IgD-negative memory B cell (primary cell): ENCODE data around the gene XRCC3. TPM values are rescaled to one million over a fixed set of nuclear protein-coding genes. Genes with fewer than 3 reads are reported as not detected.

Source experiments
- H3K27ac Mint-ChIP-seq, 3 donors: one replicate each; pipeline ENCODE4 v1.8.0; 2020 to 2022; ENCODE audit warnings: mild to moderate bottlenecking in 3 of 3, mixed read lengths in 3 of 3, moderate library complexity in 1 of 3
- H3K27me3 Mint-ChIP-seq: one replicate; pipeline ENCODE4 v1.8.0; 2021; ENCODE audit warnings: mixed read lengths
- H3K36me3 Mint-ChIP-seq: one replicate; pipeline ENCODE4 v1.8.0; 2020; ENCODE audit warnings: mild to moderate bottlenecking, mixed read lengths
- H3K4me1 Mint-ChIP-seq, 3 donors: one replicate each; pipeline ENCODE4 v1.8.0; 2020 to 2022; ENCODE audit warnings: mixed read lengths in 3 of 3, mild to moderate bottlenecking in 1 of 3
- H3K4me3 Mint-ChIP-seq, 4 donors: one replicate each; pipeline ENCODE4 v1.8.0; 2020 to 2022; ENCODE audit warnings: mild to moderate bottlenecking in 4 of 4, mixed read lengths in 4 of 4, moderate library complexity in 3 of 4
- H3K9me3 Mint-ChIP-seq, 3 donors: one replicate each; pipeline ENCODE4 v1.8.0; 2020 to 2021; ENCODE audit warnings: mixed read lengths in 3 of 3, mild to moderate bottlenecking in 1 of 3
- polyA plus RNA-seq: library from polyadenylated mRNA; unstranded; fragments of 300-500 nt; fragmentation: Illumina TruSeq; gene quantifications from one replicate; pipeline ENCODE4 v1.2.3, GENCODE V29; 2021

The XRCC3 gene
- polyA plus RNA-seq, 1 donor from 2014 or later: 5.7 TPM

GRCh38 chr14:103733651-103734050, 18.4 kb upstream of the XRCC3 start:
- no peak overlapping the region for H3K27ac Mint-ChIP-seq
- peaks cover 3% of the 10 kb centered on the region for H3K36me3 Mint-ChIP-seq

GRCh38 chr14:103732868-103733620, 17.8 kb upstream of the XRCC3 start:
- no peaks in the 10 kb centered on the region for H3K9me3 Mint-ChIP-seq
- H3K36me3 Mint-ChIP-seq: peaks cover 5% of the 10 kb centered on the region
- peak overlapping the region in 1 of 3 donors; percentile 40 for H3K27ac Mint-ChIP-seq
- H3K4me1 Mint-ChIP-seq: peaks cover 0 to 3% (median 2%) of the 10 kb centered on the region in 3 donors
- H3K4me3 Mint-ChIP-seq: no peak overlapping the region
- H3K27me3 Mint-ChIP-seq: no peaks in the 10 kb centered on the region

More at GRCh38 chr14:103733651-103734050, 18.4 kb upstream of the XRCC3 start:
- Mint-ChIP-seq H3K9me3 (no peaks in the 10 kb centered on the region), H3K27me3 (no peaks in the 10 kb centered on the region), H3K4me1 (peaks cover 0 to under 1% (median 0%) of the 10 kb centered on the region in 3 donors), H3K4me3 (no peak overlapping the region)

- peaks cover 0 to 3% (median 2%) of the 10 kb centered on the region in 3 donors for H3K4me1 Mint-ChIP-seq
- H3K27me3 Mint-ChIP-seq: no peaks in the 10 kb centered on the region
- H3K36me3 Mint-ChIP-seq: peaks cover 5% of the 10 kb centered on the region
- H3K9me3 Mint-ChIP-seq: no peaks in the 10 kb centered on the region
- H3K4me3 Mint-ChIP-seq: no peak overlapping the region
- H3K27ac Mint-ChIP-seq: no peak overlapping the region
Observed at GRCh38 chr14:103731916-103732867, 16.9 kb upstream of the XRCC3 start.

- Mint-ChIP-seq H3K27me3 (no peaks in the 10 kb centered on the region), H3K4me3 (no peak overlapping the region), H3K9me3 (no peaks in the 10 kb centered on the region), H3K27ac (no peak overlapping the region), H3K4me1 (peaks cover 0 to 3% (median 2%) of the 10 kb centered on the region in 3 donors), H3K36me3 (peaks cover 5% of the 10 kb centered on the region)
Observed at GRCh38 chr14:103731481-103731880, 16.2 kb upstream of the XRCC3 start.

GRCh38 chr14:103730490-103731035, 15.3 kb upstream of the XRCC3 start:
- peaks cover 0 to 3% (median 2%) of the 10 kb centered on the region in 3 donors for H3K4me1 Mint-ChIP-seq
- no peak overlapping the region for H3K27ac Mint-ChIP-seq
- no peaks in the 10 kb centered on the region for H3K9me3 Mint-ChIP-seq
- peaks cover 5% of the 10 kb centered on the region for H3K36me3 Mint-ChIP-seq
- H3K27me3 Mint-ChIP-seq: no peaks in the 10 kb centered on the region
- no peak overlapping the region for H3K4me3 Mint-ChIP-seq

- Mint-ChIP-seq H3K4me3 (peak overlapping the region in 1 of 4 donors; percentile 1), H3K27ac (peak overlapping the region in 1 of 3 donors; percentile 62), H3K36me3 (peaks cover 5% of the 10 kb centered on the region), H3K9me3 (no peaks in the 10 kb centered on the region), H3K4me1 (peaks cover 0 to 3% (median 2%) of the 10 kb centered on the region in 3 donors), H3K27me3 (no peaks in the 10 kb centered on the region)
Observed at GRCh38 chr14:103729496-103730448, 14.5 kb upstream of the XRCC3 start.

GRCh38 chr14:103728721-103729120, 13.5 kb upstream of the XRCC3 start:
- Mint-ChIP-seq H3K27ac (peak overlapping the region in 1 of 3 donors; percentile 62), H3K27me3 (no peaks in the 10 kb centered on the region), H3K4me1 (peaks cover 0 to 3% (median 2%) of the 10 kb centered on the region in 3 donors), H3K4me3 (peak overlapping the region in 1 of 4 donors; percentile 67), H3K9me3 (no peaks in the 10 kb centered on the region), H3K36me3 (peaks cover 5% of the 10 kb centered on the region)

- Mint-ChIP-seq H3K27ac (no peak overlapping the region), H3K4me3 (peak overlapping the region in 1 of 4 donors; percentile 67), H3K36me3 (peaks cover 5% of the 10 kb centered on the region), H3K9me3 (no peaks in the 10 kb centered on the region), H3K4me1 (peaks cover 0 to 3% (median 2%) of the 10 kb centered on the region in 3 donors), H3K27me3 (no peaks in the 10 kb centered on the region)
Observed at GRCh38 chr14:103728141-103728540, 12.9 kb upstream of the XRCC3 start.

- peaks cover 5% of the 10 kb centered on the region for H3K36me3 Mint-ChIP-seq
- no peaks in the 10 kb centered on the region for H3K27me3 Mint-ChIP-seq
- H3K4me3 Mint-ChIP-seq: no peak overlapping the region
- H3K27ac Mint-ChIP-seq: no peak overlapping the region
- H3K9me3 Mint-ChIP-seq: no peaks in the 10 kb centered on the region
- H3K4me1 Mint-ChIP-seq: peaks cover 0 to 3% (median 2%) of the 10 kb centered on the region in 3 donors
Observed at GRCh38 chr14:103727313-103727980, 12.2 kb upstream of the XRCC3 start.

- Mint-ChIP-seq H3K4me1 (peaks cover 0 to 3% (median 2%) of the 10 kb centered on the region in 3 donors), H3K9me3 (no peaks in the 10 kb centered on the region), H3K27ac (no peak overlapping the region), H3K4me3 (no peak overlapping the region), H3K36me3 (peaks cover 5% of the 10 kb centered on the region), H3K27me3 (no peaks in the 10 kb centered on the region)
Observed at GRCh38 chr14:103726474-103726873, 11.2 kb upstream of the XRCC3 start.

GRCh38 chr14:103725739-103726395, 10.6 kb upstream of the XRCC3 start:
- Mint-ChIP-seq H3K4me3 (no peak overlapping the region), H3K36me3 (peaks cover 5% of the 10 kb centered on the region), H3K27me3 (no peaks in the 10 kb centered on the region), H3K9me3 (no peaks in the 10 kb centered on the region), H3K27ac (no peak overlapping the region), H3K4me1 (peaks cover 0 to 3% (median 2%) of the 10 kb centered on the region in 3 donors)

GRCh38 chr14:103725001-103725682, 9.9 kb upstream of the XRCC3 start:
- H3K27ac Mint-ChIP-seq: peak overlapping the region in 1 of 3 donors; percentile 77
- H3K36me3 Mint-ChIP-seq: peaks cover 5% of the 10 kb centered on the region
- no peaks in the 10 kb centered on the region for H3K27me3 Mint-ChIP-seq
- no peaks in the 10 kb centered on the region for H3K9me3 Mint-ChIP-seq
- no peak overlapping the region for H3K4me3 Mint-ChIP-seq
- peaks cover under 1 to 6% (median 2%) of the 10 kb centered on the region in 3 donors for H3K4me1 Mint-ChIP-seq

GRCh38 chr14:103724116-103724515, 8.9 kb upstream of the XRCC3 start:
- H3K27me3 Mint-ChIP-seq: no peaks in the 10 kb centered on the region
- peak overlapping the region in 1 of 4 donors; percentile 26 for H3K4me3 Mint-ChIP-seq
- no peaks in the 10 kb centered on the region for H3K9me3 Mint-ChIP-seq
- H3K36me3 Mint-ChIP-seq: peaks cover 5% of the 10 kb centered on the region
- H3K27ac Mint-ChIP-seq: no peak overlapping the region
- H3K4me1 Mint-ChIP-seq: peaks cover 5 to 13% (median 8%) of the 10 kb centered on the region in 3 donors
